Mucosa of stomach (tissue), 1 donor: Measurements from ENCODE around the gene TRAF5.
A peak's percentile ranks its signal among the peaks of the same experiment; 100 is the strongest.
"Not testable (repeated sequence)": the region's sequence is repeated elsewhere in the genome, so short reads cannot be mapped to it uniquely, and the experiment has no call there.

Experiments
- H3K27me3 ChIP-seq: one replicate; pipeline ENCODE4 v1.7.0; 2013; ENCODE audit warnings: mild to moderate bottlenecking, low read length; ENCODE audit not compliant: control insufficient read depth, insufficient read depth
- H3K36me3 ChIP-seq: one replicate; pipeline ENCODE4 v1.7.0; 2013; ENCODE audit warnings: low read length; ENCODE audit not compliant: control insufficient read depth, insufficient read depth
- H3K4me1 ChIP-seq: one replicate; pipeline ENCODE4 v1.7.0; 2013; ENCODE audit warnings: mild to moderate bottlenecking, low read length; ENCODE audit not compliant: control insufficient read depth, insufficient read depth
- H3K4me3 ChIP-seq: one replicate; pipeline ENCODE4 v1.7.0; 2013; ENCODE audit warnings: low read length
- H3K9ac ChIP-seq: one replicate; pipeline ENCODE4 v1.7.0; 2013; ENCODE audit warnings: mild to moderate bottlenecking, low read length, moderate library complexity
- H3K9me3 ChIP-seq: one replicate; pipeline ENCODE4 v1.7.0; 2013; ENCODE audit warnings: mild to moderate bottlenecking, low read length, moderate library complexity; ENCODE audit not compliant: control insufficient read depth
- donor health status: Pancreatic carcinoma.

Gene TRAF5

DNA sequence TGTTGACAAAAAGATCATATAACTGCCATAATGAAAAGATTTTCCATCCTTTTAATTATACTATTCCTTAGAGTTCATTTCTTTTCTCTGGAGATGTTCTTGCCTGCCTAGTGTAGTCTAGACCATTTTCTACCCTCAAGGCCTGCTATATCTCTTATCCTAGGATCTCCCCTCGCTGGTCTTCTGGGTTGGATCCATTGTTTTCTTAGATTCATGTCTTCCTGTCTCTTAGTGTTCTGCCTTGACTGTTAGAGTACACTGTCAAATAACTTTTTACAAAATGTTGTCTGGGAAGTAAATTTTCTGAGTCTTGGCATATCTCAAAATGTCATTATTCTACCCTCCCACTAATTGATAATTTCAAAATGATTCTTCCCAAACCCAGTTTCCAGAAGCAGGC, 66.6 kb downstream of the TRAF5 start:
- Histone ChIP-seq H3K4me1 (no peaks in the 10 kb centered on the region), H3K9me3 (no peaks in the 10 kb centered on the region), H3K36me3 (no peaks in the 10 kb centered on the region), H3K9ac (no peak overlapping the region), H3K4me3 (no peak overlapping the region), H3K27me3 (no peaks in the 10 kb centered on the region)

DNA sequence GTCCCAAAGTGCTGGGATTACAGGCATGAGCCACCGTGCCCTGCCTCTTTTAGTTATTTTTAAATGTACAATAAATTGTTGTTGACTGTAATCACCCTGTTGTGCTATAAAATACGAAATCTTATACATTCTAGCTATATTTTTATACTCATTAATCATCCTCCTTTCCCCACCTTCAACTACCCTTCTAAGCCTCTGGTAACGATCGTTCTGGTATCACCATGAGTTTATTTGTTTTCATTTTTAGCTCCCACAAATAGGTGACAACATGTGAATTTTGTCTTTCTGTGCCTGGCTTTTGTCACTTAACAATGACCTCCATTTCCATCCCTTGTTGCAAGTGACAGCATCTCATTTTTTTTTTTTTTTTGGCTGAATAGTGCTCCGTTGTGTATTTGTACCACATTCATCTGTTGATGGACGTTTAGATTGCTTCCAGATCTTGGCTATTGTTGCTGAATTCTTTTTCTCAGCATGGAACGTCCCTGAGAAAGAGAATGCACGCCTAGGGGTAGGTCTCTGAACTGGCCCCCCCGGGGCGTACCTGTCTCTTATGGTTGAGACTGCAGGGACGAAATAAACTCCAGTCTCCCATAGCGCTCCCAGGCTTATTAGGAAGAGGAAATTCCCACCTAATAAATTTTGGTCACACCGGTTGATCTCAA, 71.8 kb downstream of the TRAF5 start:
- H3K9me3 ChIP-seq, H3K36me3 ChIP-seq, H3K4me3 ChIP-seq, H3K27me3 ChIP-seq, H3K9ac ChIP-seq, H3K4me1 ChIP-seq: not testable (repeated sequence)

DNA sequence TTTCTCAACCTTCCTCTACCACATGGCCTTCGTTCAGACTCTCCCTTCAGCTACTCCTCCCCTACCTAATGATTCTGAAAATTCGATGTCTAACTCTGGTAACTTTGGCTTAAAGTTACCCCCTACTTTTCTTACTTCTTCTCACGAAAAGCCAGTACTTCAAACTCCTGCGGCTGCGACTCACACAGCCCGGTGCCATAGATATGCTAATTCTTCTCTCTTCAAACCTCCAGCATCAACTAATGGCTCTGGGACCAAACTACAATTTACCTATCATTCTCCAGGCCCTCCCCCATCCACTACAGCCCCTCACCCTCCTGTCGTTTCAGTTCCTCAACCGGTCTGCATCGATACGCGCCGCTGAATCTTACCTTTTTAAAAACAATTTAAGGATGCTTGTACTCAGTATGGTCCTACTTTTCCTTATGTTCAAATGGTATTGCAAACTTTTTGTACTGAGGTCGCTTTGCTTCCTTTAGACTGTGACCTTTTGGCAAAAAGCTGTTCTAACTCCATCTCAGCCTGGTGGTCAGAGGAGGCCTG, 73.3 kb downstream of the TRAF5 start:
- not testable (repeated sequence) for H3K27me3 ChIP-seq, H3K36me3 ChIP-seq, H3K9ac ChIP-seq, H3K4me3 ChIP-seq, H3K9me3 ChIP-seq, H3K4me1 ChIP-seq

DNA sequence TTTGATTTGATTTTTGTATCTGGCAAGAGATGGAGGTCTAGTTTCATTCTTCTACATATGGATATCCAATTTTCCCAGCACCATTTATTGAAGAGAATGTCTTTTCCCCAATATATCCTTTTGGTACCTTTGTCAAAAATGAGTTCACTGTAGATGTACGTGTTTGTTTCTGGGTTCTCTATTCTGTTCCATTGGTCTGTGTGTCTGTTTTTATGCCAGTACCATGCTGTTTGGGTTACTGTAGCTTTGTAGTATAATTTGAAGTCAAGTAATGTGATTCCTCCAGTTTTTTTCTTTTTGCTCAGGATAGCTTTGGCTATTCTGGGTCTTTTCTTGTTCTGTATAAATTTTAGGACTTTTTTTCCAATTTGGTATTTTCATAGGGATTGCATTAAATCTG, 75.1 kb downstream of the TRAF5 start:
- not testable (repeated sequence) for H3K9ac ChIP-seq, H3K27me3 ChIP-seq, H3K4me3 ChIP-seq, H3K9me3 ChIP-seq, H3K4me1 ChIP-seq, H3K36me3 ChIP-seq

DNA sequence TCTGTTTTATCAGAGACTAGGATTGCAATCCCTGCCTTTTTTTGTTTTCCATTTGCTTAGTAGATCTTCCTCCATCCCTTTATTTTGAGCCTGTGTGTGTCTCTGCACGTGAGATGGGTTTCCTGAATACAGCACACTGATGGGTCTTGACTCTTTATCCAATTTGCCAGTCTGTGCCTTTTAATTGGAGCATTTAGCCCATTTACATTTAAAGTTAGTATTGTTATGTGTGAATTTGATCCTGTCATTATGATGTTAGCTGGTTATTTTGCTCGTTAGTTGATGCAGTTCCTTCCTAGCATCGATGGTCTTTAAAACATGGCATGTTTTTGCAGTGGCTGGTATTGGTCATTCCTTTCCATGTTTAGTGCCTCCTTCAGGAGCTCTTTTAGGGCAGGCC, 79.5 kb downstream of the TRAF5 start:
- H3K36me3 ChIP-seq, H3K27me3 ChIP-seq, H3K4me3 ChIP-seq, H3K9me3 ChIP-seq, H3K4me1 ChIP-seq, H3K9ac ChIP-seq: not testable (repeated sequence)

DNA sequence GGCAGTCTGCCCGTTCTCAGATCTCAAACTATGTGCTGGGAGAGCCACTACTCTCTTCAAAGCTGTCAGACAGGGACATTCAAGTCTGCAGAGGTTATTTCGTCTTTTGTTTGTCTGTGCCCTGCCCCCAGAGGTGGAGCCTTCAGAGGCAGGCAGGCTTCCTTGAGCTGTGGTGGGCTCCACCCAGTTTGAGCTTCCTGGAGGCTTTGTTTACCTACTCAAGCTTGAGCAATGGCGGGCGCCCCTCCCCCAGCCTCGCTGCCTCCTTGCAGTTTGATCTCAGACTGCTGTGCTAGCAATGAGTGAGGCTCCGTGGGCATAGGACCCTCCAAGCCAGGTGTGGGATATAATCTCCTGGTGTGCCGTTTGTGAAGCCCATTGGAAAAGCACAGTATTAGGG, 81.1 kb downstream of the TRAF5 start:
- H3K27me3 ChIP-seq, H3K9me3 ChIP-seq, H3K36me3 ChIP-seq, H3K4me3 ChIP-seq, H3K4me1 ChIP-seq, H3K9ac ChIP-seq: not testable (repeated sequence)

DNA sequence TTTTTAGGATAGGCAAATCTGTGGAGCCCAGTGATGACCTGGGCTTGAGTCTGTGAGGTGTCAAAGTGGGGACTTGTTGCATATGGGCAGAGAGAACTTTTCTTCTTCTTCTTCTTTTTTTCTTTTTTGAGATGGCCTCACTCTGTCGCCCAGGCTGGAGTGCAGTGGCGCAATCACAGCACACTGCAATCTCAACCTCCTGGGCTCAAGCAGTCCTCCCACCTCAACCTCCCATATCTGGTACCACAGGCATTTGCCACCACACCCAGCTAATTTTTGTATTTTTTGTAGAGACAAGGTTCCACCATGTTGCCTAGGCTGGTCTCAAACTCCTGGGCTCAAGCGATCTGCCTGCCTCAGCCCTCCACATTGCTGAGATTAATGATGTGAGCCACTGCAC, 85.0 kb downstream of the TRAF5 start:
- H3K4me3 ChIP-seq = no peak overlapping the region
- no peak overlapping the region for H3K9ac ChIP-seq

DNA sequence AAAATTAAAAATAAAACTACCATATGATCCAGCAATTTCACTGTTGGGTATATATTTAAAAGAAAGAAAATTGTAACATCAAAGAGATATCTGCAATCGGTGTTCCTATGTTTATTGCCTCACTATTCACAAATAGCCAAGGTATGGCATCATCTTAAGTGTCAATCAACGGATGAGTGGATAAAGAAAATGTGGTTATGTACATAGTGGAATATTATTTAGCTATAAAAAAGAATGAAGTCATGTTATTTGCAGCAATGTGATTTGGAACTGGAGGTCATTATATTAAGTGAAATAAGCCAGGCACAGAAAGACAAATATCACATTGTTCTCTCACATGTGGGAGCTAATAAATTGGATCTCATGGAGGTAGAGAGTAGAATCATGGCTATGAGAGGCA, 89.1 kb downstream of the TRAF5 start:
- H3K4me3 ChIP-seq = no peak overlapping the region
- H3K9ac ChIP-seq = peak overlapping the region; percentile 39
- H3K9me3 ChIP-seq = no peaks in the 10 kb centered on the region

More for the DNA sequence above, 85.0 kb downstream of the TRAF5 start:
- H3K4me1 ChIP-seq = no peaks in the 10 kb centered on the region
- no peaks in the 10 kb centered on the region for H3K9me3 ChIP-seq
- no peaks in the 10 kb centered on the region for H3K36me3 ChIP-seq
- no peaks in the 10 kb centered on the region for H3K27me3 ChIP-seq

DNA sequence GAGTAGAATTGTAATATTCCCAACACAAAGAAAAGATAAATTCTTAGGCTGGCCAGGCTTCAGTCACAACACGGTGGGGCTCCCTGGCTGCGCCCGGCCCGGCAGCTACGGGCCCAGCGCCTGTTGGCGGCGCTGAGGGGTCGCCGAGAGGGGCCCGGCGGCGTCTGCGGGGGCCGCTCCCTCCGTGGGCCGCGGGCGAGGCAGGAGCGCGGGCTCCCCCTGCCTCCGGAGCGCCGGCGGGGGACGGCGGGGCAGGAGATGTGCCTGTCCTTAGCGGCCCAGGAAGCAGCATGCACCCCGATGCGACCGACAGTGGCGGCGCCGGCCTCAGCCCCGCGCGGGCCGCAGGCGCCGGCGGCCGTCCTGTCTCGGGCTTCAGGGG, 89.6 kb downstream of the TRAF5 start:
- H3K9me3 ChIP-seq, H3K36me3 ChIP-seq, H3K27me3 ChIP-seq, H3K4me3 ChIP-seq, H3K4me1 ChIP-seq: not testable (repeated sequence)
- peak overlapping the region; percentile 39 for H3K9ac ChIP-seq

More for the DNA sequence above, 89.1 kb downstream of the TRAF5 start:
- H3K4me1 ChIP-seq = no peaks in the 10 kb centered on the region
- H3K36me3 ChIP-seq = no peaks in the 10 kb centered on the region
- no peaks in the 10 kb centered on the region for H3K27me3 ChIP-seq

DNA sequence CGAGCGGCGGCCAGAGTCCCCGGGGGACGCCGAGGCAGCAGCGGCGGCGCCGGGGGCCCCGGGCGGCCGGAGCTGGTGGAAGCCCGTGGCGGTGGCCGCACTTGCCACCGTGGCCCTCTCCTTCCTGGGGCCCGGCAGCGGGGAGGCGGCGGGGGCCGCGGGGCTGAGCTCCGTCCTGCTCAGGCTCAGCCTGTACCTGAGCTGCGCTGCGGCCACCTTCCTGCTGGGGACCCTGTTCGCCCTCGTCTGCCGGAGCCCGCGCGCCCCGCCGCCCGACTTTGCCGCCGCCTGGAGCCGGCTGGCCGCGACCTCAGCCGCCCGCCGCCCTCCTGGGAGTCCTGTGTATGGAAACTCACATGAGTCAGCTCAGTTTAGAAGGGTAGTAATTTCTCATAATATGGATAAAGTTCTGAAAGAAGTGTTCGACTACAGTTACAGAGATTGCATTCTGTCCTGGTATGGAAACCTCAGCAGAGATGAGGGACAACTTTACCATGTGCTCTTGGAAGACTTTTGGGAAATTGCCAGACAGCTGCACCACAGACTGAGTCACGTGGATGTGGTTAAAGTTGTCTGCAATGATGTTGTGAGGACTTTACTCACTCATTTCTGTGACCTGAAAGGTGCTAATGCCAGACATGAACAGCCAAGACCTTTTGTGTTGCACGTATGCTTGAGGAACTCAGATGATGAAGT, 90.1 kb downstream of the TRAF5 start:
- not testable (repeated sequence) for H3K4me3 ChIP-seq, H3K9ac ChIP-seq

DNA sequence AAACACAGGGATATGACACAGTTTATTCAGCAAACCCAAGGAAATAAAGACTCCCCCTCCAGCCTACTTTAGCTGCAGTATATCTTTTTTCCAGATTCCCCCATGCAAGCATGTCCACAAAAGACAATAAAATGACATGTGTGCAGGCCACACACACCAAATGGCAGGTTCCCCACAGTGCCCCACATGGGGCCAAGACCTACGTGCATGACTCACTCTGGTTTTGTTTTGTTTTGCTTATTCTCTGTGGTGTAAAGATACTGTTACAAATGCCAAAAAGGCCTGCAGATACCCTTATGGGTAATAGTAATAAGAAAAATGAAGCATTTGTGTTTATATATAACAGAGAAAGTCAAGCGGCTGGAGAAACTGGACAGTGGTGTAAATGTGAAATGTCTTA, 93.8 kb downstream of the TRAF5 start:
- Histone ChIP-seq H3K9ac (no peak overlapping the region), H3K9me3 (no peaks in the 10 kb centered on the region), H3K4me1 (no peaks in the 10 kb centered on the region), H3K4me3 (no peak overlapping the region), H3K27me3 (no peaks in the 10 kb centered on the region), H3K36me3 (no peaks in the 10 kb centered on the region)

More for the DNA sequence above, 90.1 kb downstream of the TRAF5 start:
- not testable (repeated sequence) for H3K9me3 ChIP-seq, H3K27me3 ChIP-seq, H3K4me1 ChIP-seq, H3K36me3 ChIP-seq

DNA sequence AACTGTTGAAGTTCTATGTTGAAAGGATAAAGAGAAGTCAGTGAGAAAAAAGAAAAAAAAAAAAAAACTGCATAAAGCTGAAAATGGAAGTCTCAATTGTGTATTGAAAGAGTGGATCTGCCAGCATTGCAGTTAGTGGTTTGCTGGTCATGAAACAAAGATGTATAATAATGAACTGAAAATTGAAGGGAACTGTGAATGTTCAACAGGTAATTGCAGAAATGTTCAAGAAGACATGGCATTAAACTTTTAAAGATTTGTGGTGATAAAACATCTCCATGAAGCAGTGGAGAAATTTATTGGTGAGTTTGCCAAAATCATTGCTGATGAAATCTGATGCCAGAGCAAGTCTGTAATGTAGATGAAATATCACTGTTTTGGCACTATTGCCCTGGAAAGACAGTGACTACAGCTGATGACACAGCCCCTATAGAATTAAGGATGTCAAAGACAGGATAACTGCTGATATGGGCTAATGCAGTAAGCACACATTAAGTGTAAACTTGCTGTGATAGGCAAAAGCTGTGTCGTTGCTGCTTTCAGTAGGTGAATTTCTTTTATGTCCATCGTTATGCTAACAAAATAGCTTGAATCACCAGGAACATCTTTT, 94.3 kb downstream of the TRAF5 start:
- no peaks in the 10 kb centered on the region for H3K4me1 ChIP-seq

More for the DNA sequence above, 94.3 kb downstream of the TRAF5 start:
- H3K36me3 ChIP-seq = no peaks in the 10 kb centered on the region
- H3K4me3 ChIP-seq = no peak overlapping the region
- no peaks in the 10 kb centered on the region for H3K9me3 ChIP-seq
- H3K27me3 ChIP-seq = no peaks in the 10 kb centered on the region
- no peak overlapping the region for H3K9ac ChIP-seq
